HuH-7.5 (cell line): ENCODE results near the gene RNU6-9.
"Not testable (repeated sequence)": the region's sequence is repeated elsewhere in the genome, so short reads cannot be mapped to it uniquely, and the experiment has no call there.

Source experiments
- DNase-seq: peaks from one replicate; pipeline ENCODE4 v3.0.0; 2011; ENCODE audit warnings: low spot score

RNU6-9 gene

GRCh38 chr19:892894-893689, at the start of gene RNU6-9, which contains the start of gene MED16:
Gene RNU6-9, plus strand, starts transcription at chr19:893484.
Gene MED16, minus strand, starts transcription at chr19:893187. Its CDS starts 2,056 bp downstream, at chr19:891131.
- DNase-seq, result peak; percentile 99

GRCh38 chr19:843836-844545, 49.3 kb upstream of the RNU6-9 start:
- DNase-seq, result no peak

DNA sequence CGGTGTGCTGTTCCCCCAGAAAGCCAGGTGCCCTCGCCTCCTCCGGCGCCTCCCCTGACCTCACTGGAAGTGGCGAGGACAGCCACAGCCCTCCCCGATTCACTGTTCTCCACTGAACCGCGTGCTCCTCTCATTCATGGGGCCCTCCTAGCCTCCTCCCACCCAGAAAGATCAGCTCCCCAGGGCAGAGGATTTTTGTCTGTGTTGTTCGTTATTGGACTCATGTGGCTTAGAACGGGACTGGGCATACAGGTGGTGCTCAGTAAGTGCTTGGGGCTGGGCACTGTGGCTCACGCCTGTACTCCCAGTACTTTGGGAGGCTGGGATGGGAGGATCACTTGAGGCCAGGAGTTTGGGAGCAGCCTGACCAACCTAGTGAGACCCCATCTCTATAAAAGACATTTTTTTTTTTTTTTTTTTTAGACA, 48.7 kb upstream of the RNU6-9 start:
- no peak for DNase-seq

GRCh38 chr19:845707-846521, 47.4 kb upstream of the RNU6-9 start:
- DNase-seq, result no peak

GRCh38 chr19:848386-848921, 44.8 kb upstream of the RNU6-9 start:
- no peak for DNase-seq

GRCh38 chr19:849195-849594, 44.1 kb upstream of the RNU6-9 start:
- DNase-seq, result not testable (repeated sequence)

DNA sequence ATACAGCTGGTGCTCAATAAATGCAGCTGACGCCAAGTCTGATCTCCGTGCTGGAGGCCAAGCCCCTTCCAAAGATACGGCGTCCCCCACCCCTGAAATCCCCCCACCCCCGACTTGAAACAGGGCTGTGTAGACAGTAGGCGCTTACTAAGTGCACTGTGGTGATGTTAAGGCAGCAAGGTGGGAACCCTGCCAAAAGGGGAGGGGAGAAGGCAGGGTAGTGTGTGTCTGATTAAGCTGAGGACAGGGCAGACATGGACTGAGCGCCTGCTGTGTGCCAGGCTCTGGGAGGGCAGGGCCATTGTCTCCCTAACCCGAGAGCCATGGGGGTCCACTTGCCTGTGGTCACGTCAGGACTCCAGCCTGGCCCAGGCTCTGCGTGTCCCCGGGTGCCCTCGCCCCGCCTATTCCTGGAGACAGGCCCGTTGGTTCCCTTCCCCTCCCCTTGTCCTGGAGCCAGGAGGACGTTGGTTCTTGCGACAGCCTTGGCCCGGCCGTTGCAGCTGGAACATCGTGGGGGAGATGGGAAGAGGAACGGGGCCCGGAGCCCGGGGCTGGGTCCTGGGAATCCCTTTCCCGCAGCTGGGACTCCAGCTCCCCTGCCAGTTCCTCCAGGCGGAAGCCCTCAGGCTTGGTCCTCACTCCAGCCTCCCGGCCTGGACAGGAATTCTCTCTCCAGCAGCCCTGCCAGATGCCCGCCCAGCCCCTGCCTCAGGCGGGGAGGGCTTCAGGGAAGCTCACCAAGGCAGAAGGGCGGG, 42.9 kb upstream of the RNU6-9 start:
- DNase-seq, result peak; percentile 80

DNA sequence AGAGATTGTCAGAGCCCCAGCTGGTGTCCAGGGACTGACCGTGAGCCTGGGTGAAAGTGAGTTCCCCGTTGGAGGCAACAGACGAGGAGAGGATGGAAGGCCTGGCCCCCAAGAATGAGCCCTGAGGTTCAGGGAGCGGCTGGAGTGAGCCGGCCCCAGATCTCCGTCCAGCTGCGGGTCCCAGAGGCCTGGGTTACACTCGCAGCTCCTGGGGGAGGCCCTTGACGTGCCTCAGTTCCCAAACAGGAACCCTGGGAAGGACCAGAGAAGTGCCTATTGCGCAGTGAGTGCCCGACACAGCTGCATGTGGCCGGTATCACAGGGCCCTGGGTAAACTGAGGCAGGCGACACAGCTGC, 42.3 kb upstream of the RNU6-9 start:
- no peak for DNase-seq

GRCh38 chr19:852136-853013, 40.9 kb upstream of the RNU6-9 start, which contains the start of gene ELANE:
Gene ELANE, plus strand, starts transcription at chr19:852303. Its CDS starts 26 bp downstream, at chr19:852329.
- no peak for DNase-seq

GRCh38 chr19:853014-853585, 40.2 kb upstream of the RNU6-9 start:
- DNase-seq, result no peak

- DNase-seq, result not testable (repeated sequence)
These were observed 39.6 kb upstream of the RNU6-9 start for GRCh38 chr19:853614-854220.

DNA sequence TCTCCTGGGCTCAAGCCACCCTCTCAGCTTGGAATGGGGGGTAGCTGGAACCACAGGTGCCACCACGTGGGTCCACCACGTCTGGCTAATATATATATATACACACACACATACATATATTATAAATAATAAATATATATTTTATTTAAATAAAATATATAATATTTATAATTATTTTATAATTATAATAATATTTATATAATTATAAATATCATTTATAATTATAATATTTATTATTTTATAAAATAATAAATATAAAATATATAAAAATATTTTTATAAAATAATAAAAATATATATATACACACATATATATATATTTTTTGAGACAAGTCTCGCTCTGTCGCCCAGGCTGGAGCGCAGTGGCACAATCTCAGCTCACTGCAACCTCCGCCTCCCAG, 38.7 kb upstream of the RNU6-9 start:
- DNase-seq, result no peak

DNA sequence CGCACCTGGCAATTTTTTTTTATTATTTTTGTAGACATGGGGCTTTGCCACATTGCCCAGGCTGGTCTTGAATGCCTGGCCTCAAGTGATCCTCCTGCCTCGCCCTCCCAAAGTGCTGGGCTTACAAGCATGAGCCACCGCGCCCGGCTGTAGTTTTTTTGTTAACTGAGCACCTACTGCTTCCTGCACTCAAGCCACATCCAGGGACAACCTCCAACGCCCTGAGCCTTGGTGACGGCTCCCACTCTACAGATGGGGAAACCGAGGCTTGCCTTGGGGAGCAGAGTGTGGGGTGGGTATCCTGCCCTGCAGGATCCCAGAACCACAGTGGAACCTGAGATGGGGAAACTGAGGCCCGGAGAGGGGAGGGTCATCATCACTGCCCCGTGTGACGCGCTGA, 38.1 kb upstream of the RNU6-9 start:
- DNase-seq, result no peak

- DNase-seq, result no peak
These were observed 37.6 kb upstream of the RNU6-9 start for GRCh38 chr19:855566-856120.

DNA sequence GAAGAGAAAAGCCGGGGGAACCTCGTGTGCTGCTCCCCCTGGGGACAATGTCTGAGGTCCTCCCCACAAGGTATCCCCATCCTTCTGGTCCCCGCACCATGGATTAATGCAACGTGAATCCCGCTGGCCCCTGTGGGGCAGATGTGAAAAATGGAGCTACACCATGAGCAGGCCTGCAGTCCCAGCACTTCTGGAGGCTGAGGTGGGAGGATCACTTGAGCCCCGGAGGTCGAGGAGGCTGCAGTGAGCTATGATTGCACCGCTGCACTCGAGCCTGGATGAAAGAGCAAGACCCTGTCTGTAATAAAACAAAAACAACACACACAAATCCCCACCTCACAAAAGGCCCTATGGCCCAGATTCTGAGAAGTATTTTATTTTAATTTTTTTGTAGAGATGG, 35.0 kb upstream of the RNU6-9 start:
- no peak for DNase-seq

- no peak for DNase-seq
These were observed 34.1 kb upstream of the RNU6-9 start, which contains the start of gene CFD for GRCh38 chr19:858868-859843. Gene CFD, plus strand, starts transcription at chr19:859664. Its CDS starts 26 bp downstream, at chr19:859690.

DNA sequence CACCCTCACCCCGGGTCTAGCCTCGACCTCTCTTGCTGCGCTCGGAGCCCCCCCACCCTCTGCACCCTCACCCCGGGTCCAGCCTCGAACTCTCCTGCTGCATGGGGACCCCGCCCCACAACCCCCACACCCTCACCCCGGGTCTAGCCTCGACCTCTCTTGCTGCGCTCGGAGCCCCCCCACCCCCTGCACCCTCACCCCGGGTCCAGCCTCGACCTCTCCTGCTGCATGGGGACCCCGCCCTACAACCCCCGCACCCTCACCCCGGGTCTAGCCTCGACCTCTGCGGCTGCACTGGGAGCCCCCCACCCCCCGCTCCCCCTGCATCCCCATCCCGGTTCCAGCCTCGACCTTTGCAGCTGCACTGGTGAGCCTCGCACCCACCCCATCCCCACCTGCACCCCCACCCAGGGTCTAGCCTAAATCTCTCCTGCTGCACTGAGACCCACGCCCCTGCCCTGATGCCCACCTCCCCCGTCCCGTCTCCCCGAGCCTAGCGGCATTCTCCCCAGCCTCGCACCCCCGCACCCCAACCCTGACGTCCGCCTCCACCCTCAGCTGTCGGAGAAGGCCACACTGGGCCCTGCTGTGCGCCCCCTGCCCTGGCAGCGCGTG, 32.0 kb upstream of the RNU6-9 start:
- DNase-seq, result no peak
